Endothelial cell of umbilical vein (primary cell): ENCODE results near the gene ZNF106. TPM values are rescaled to one million over a fixed set of nuclear protein-coding genes. Genes with fewer than 3 reads are reported as not detected.

Experiments
- BruUV-seq: library from RNA; stranded (reverse); fragments of 400-500 nt; replicated peaks from 2 replicates; lab custom pipeline; 2021; lab: Mats Ljungman, UMichigan
- CTCF ChIA-PET: fragments of 300-600, 350-600 bp; sonication (Branson Sonifier 250); formaldehyde crosslinking; loops from one replicate; lab custom pipeline; 2021; ENCODE audit warnings: antibody characterized with exemption, inconsistent platforms; lab: Charles Lee
- POLR2A ChIA-PET: fragments of 300-600, 350-600 bp; sonication (Branson Sonifier 250); formaldehyde crosslinking; loops from one replicate; lab custom pipeline; 2021; ENCODE audit warnings: antibody characterized with exemption, inconsistent platforms; lab: Charles Lee
- DNase-seq: peaks from one replicate; pipeline ENCODE4 v3.0.0-alpha.2; 2011; ENCODE audit warnings: low read depth, low spot score
- FAIRE-seq: peaks from 2 replicates; lab custom pipeline; 2011; peaks lifted over from hg19 to GRCh38; lab: Jason Lieb, UNC
- H2AFZ ChIP-seq: 2 replicates; pipeline ENCODE4 v1.6.0; 2012; ENCODE audit warnings: low read depth, low read length, control low read depth, inconsistent platforms
- H3K27ac ChIP-seq: 2 replicates; pipeline ENCODE4 v1.5.1; 2011; ENCODE audit warnings: low read depth, mild to moderate bottlenecking, control low read depth, low read length, moderate library complexity; ENCODE audit not compliant: insufficient read depth
- H3K27me3 ChIP-seq, 2 experiments: 2 replicates each; pipeline versions ENCODE4 v1.6.0 to v1.6.1; 2011; ENCODE audit warnings: low read length in 2 of 2, mixed read lengths in 1 of 2; ENCODE audit not compliant: control insufficient read depth in 2 of 2, insufficient read depth in 2 of 2
- H3K36me3 ChIP-seq, 2 experiments: 2 replicates in 1 of 2; 3 replicates in 1 of 2; pipeline ENCODE4 v1.5.1; 2011; ENCODE audit warnings: low read length in 2 of 2, mild to moderate bottlenecking in 1 of 2, moderate library complexity in 1 of 2; ENCODE audit not compliant: control insufficient read depth in 2 of 2, insufficient read depth in 2 of 2; ENCODE audit errors: extremely low read depth in 1 of 2
- H3K4me1 ChIP-seq: 3 replicates; pipeline ENCODE4 v1.5.1; 2011; ENCODE audit warnings: mild to moderate bottlenecking, low read length; ENCODE audit not compliant: control insufficient read depth, insufficient read depth; ENCODE audit errors: extremely low read depth
- H3K4me2 ChIP-seq: 2 replicates; pipeline ENCODE4 v1.6.1; 2011; ENCODE audit warnings: low read length, control low read depth, mixed read lengths; ENCODE audit not compliant: insufficient read depth
- H3K4me3 ChIP-seq, 3 experiments: fragments of 200-600 bp in 1 of 3; sonication (generic), shearing (Covaris generic) in 1 of 3; replicated peaks in 1 of 3; 2 replicates each; pipeline ENCODE4 v1.5.1; 2011 to 2016; ENCODE audit warnings: control low read depth in 3 of 3, low read length in 3 of 3, mild to moderate bottlenecking in 2 of 3, inconsistent platforms in 1 of 3, low read depth in 1 of 3, moderate library complexity in 1 of 3; ENCODE audit not compliant: insufficient read depth in 1 of 3
- H3K79me2 ChIP-seq: 2 replicates; pipeline ENCODE4 v1.6.0; 2012; ENCODE audit warnings: low read length, inconsistent platforms; ENCODE audit not compliant: control insufficient read depth, insufficient read depth
- H3K9ac ChIP-seq: replicated peaks from 2 replicates; pipeline ENCODE3; 2011; ENCODE audit warnings: low read length, control low read depth; ENCODE audit not compliant: insufficient read depth; ENCODE audit errors: extremely low read depth
- H3K9me1 ChIP-seq: replicated peaks from 3 replicates; pipeline ENCODE4 v1.6.0; 2011; ENCODE audit warnings: mild to moderate bottlenecking, low read length; ENCODE audit not compliant: control insufficient read depth, insufficient read depth; ENCODE audit errors: extremely low read depth
- H3K9me3 ChIP-seq: replicated peaks from 2 replicates; pipeline ENCODE4 v1.5.1; 2012; ENCODE audit warnings: low read length, inconsistent platforms; ENCODE audit not compliant: control insufficient read depth, insufficient read depth
- H4K20me1 ChIP-seq: replicated peaks from 2 replicates; pipeline ENCODE3; 2011; ENCODE audit warnings: mild to moderate bottlenecking, low read length; ENCODE audit not compliant: control insufficient read depth, insufficient read depth; ENCODE audit errors: extremely low read depth
- CTCF ChIP-seq, 2 donors: IDR thresholded peaks; 1 replicate in 1 of 2; 2 replicates in 1 of 2; pipeline ENCODE4 v1.5.1; 2011; ENCODE audit warnings: low read length in 2 of 2, mild to moderate bottlenecking in 2 of 2, moderate library complexity in 2 of 2, control low read depth in 1 of 2, inconsistent platforms in 1 of 2, low read depth in 1 of 2; ENCODE audit not compliant: insufficient read depth in 1 of 2; ENCODE audit errors: extremely low read depth in 1 of 2
- EZH2 ChIP-seq: IDR thresholded peaks from 2 replicates; pipeline ENCODE4 v1.6.1; 2012; ENCODE audit warnings: borderline replicate concordance, low read depth, mild to moderate bottlenecking, moderate library complexity, low read length, inconsistent platforms; ENCODE audit not compliant: severe bottlenecking
- FOS ChIP-seq: IDR thresholded peaks from 2 replicates; pipeline ENCODE4 v1.6.1; 2011; ENCODE audit warnings: mild to moderate bottlenecking, low read length, moderate library complexity, borderline replicate concordance; ENCODE audit not compliant: insufficient read depth
- GATA2 ChIP-seq: IDR thresholded peaks from 2 replicates; pipeline ENCODE4 v1.7.0; 2011; ENCODE audit warnings: low read depth, mild to moderate bottlenecking, moderate library complexity, mixed read lengths, low read length; ENCODE audit not compliant: insufficient read length, insufficient read depth
- JUN ChIP-seq: IDR thresholded peaks from 2 replicates; pipeline ENCODE4 v1.6.1; 2011; ENCODE audit warnings: borderline replicate concordance, low read depth; ENCODE audit not compliant: insufficient read length, insufficient read depth
- MAX ChIP-seq: IDR thresholded peaks from 2 replicates; pipeline ENCODE4 v1.6.1; 2011; ENCODE audit not compliant: insufficient read depth, insufficient read length
- MYC ChIP-seq: IDR thresholded peaks from one replicate; pipeline ENCODE4 v1.6.1; 2011; ENCODE audit warnings: mild to moderate bottlenecking, low read depth, low read length
- POLR2A ChIP-seq: IDR thresholded peaks from 2 replicates; pipeline ENCODE4 v1.6.1; 2012; ENCODE audit warnings: low read depth, mild to moderate bottlenecking, control low read depth, low read length
- POLR2AphosphoS5 ChIP-seq: IDR thresholded peaks from 2 replicates; pipeline ENCODE4 v1.6.1; 2012; ENCODE audit warnings: low read depth, mild to moderate bottlenecking, control low read depth, low read length, moderate library complexity; ENCODE audit not compliant: insufficient read depth
- dilution Hi-C: fragments of 300-500 bp; cut with MboI; formaldehyde crosslinking; loops from one replicate; pipeline ENCODE4 v1.15.0; 2019; ENCODE audit warnings: low sequenced_read_pairs; ENCODE audit not compliant: extremely low pct_ligation_motif_present
- intact Hi-C: fragments of 100-400 bp; cut with micrococcal nuclease; formaldehyde crosslinking; loops from one replicate; pipeline ENCODE4 v1.10.0; 2022
- polyA plus RNA-seq, 4 experiments: library from polyadenylated mRNA; depleted of rRNA in 3 of 4; stranded (reverse) in 3 of 4; unstranded in 1 of 4; fragments of >200 nt; gene quantifications; 2 replicates each; pipeline versions ENCODE4 v1.2.1 to v1.2.3, GENCODE V29; 2011 to 2012; ENCODE audit warnings: missing spikeins in 1 of 4
- total RNA-seq: library from RNA; stranded (reverse); gene quantifications from 2 replicates; pipeline ENCODE4 v1.2.3, GENCODE V29; 2021

Gene ZNF106
- total and polyA plus RNA-seq, 2 donors (not counting 3 experiments of a cell fraction or from before 2014, with no cell fraction given), result 18.9 to 53.5 TPM

GRCh38 chr15:42403389-42403788 lies 87.6 kb downstream of the ZNF106 start:
- ChIA-PET POLR2A (no interaction called here), CTCF (interaction anchor here (1.3 kb wide), 1 partner anchor 9 kb away, joined by 4 read pairs; no protein-coding TSS in a partner anchor)
- Histone ChIP-seq H3K9me1 (no peaks in the 10 kb centered on the region), H3K27ac (no peak overlapping the region), H2AFZ (no peak overlapping the region), H3K79me2 (no peaks in the 10 kb centered on the region), H3K9ac (no peak overlapping the region), H3K4me3 (no peak overlapping the region), H3K36me3 (no peaks in the 10 kb centered on the region), H3K4me2 (no peak overlapping the region), H3K4me1 (peaks cover 9% of the 10 kb centered on the region), H3K9me3 (no peaks in the 10 kb centered on the region), H3K27me3 (no peaks in the 10 kb centered on the region), H4K20me1 (no peaks in the 10 kb centered on the region)
- no peak for TF ChIP-seq CTCF (IDR thresholded peaks at IDR 0.05; ENCODE audit: extremely low read depth in 1 of 2, insufficient read depth in 1 of 2, low read depth in 1 of 2, low read length in 2 of 2)
- no peak for TF ChIP-seq MAX
- no peak for TF ChIP-seq FOS
- TF ChIP-seq GATA2, result no peak
- no peak for TF ChIP-seq POLR2AphosphoS5
- TF ChIP-seq MYC, result no peak
- no peak for TF ChIP-seq POLR2A
- no peak for TF ChIP-seq JUN
- TF ChIP-seq EZH2, result no peak
- dilution Hi-C loops, result no loop called here
- FAIRE-seq (no peak), DNase-seq (no peak)
- intact Hi-C loops, result no loop called here
- BruUV-seq, result no TSS peak
